Effector CD8-positive, alpha-beta T cell (primary cell): ENCODE results near the gene CTBP2.

Source experiments
- DNase-seq: peaks from one replicate; lab custom pipeline; 2025; lab: John Stamatoyannopoulos, UW
- total RNA-seq, 4 experiments: gene quantifications; one replicate each; lab custom pipeline; 2026; lab: John Stamatoyannopoulos, UW

The CTBP2 gene
- 1.7 to 42.5 (median 32.4) reads per million in 4 experiments for total RNA-seq

DNA sequence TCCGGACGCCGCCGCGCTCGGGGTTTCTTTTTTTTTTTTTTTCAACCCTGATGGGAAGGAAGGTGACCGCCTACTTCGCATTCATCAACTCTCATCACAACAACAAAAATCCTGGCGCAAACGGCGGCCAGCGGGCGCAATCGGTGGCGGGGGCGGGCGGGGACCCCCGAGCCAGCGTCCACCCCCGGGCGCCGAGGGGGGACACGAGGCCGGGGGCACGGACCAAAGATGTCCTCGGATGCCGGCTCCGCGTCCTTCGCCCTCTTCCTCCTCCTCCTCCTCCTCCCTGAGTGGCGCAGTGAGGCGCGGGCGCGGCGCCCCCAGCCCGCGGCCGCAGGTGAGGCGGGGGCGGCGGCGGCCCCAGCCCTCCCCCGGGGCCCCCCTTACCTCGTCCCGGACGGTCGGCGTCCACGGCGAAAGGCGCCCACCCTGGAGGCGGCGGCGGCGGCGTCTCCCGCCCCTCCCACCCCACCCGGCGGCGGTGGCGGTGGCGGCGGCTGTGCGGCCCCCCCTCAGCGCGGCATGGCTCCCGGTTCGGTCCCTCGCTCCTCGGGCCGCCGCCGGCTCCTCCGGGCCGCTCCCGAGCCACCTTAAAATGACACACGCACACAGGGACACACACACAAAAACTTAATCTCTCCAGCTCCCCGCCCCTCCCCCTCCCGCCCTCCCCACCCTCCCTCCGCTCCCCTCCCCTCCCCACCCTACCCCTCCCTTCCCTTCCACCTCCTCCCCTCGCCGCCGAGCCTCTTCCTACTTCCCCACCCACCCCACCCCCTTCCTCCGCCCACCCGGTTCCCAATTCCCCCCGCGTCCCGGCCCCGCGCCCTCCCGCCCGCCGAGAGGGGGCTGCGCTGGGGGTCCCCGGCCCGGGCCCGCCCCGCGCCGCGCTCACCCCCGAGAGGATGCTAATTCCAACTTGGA is at the start of gene CTBP2:
TSS of gene CTBP2 (minus strand) at position 632 of the 924 bp plus-strand sequence.
- DNase-seq, result no peak

GRCh38 chr10:125209591-125210355 is 49.4 kb upstream of the CTBP2 start:
- no peak for DNase-seq

GRCh38 chr10:125208854-125209565 is 48.6 kb upstream of the CTBP2 start:
- DNase-seq, result no peak

GRCh38 chr10:125206623-125207022 is 46.3 kb upstream of the CTBP2 start:
- DNase-seq, result no peak

DNA sequence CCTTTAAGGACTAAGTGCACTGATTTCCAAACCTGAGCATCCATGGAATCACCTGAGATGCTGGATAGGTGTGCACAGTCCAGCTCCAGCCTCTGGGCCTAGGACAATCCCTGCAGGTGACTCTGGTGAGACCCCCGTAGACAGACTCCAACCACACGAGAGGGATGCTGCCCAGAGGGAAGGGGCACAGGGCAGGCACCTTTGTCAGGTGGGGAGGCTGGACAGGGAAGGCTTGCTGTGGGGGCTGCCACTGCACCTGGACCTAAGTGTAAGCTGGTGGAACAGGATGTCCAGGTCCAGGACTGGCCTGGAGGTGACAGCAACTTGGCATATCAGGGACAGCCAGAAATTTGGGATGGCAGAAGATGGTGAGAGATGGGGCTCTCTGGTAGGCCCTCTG is 45.1 kb upstream of the CTBP2 start:
- no peak for DNase-seq

- DNase-seq, result no peak
These were observed 44.0 kb upstream of the CTBP2 start for GRCh38 chr10:125204400-125204799.

- DNase-seq, result no peak
These were observed 42.9 kb upstream of the CTBP2 start for GRCh38 chr10:125203186-125203800.

DNA sequence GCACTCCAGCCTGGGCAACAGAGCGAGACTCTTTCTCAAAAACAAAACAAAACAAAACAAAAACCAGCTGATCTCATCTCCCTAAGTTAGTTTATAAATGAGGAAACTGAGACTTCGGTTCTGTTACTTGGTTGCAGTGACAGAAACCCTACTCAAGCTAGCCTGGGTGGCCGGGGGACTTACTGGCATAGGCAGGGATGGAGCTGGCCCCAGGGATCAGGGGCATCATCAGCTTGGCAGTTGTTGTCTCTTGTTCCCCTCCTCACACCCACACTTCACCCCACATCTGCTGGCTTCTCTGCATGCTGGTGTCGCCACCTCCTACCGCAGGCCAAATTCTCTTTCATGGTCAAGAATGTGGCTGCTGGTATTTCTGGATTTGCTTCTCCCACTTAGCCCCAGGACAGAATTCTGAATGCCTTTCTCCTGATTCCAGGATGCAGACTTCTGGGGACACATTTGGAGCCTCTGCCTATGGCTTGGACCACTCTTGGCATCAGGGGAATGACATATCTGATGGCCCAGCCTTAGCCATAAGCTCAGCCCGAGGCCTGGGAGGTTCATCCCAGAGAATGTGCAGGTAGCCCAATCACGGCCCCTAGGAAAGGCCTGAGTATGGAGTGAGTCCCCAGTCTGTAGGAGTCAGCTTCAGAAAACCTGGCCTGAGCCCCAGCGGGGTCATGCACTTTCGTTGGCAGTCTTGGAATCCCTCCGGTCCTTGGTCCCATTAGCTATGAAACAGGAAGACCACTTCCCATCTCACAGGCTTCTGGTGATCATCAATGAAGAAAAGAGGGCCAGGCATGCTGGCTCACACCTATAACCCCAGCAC is 41.6 kb upstream of the CTBP2 start:
- DNase-seq, result no peak

DNA sequence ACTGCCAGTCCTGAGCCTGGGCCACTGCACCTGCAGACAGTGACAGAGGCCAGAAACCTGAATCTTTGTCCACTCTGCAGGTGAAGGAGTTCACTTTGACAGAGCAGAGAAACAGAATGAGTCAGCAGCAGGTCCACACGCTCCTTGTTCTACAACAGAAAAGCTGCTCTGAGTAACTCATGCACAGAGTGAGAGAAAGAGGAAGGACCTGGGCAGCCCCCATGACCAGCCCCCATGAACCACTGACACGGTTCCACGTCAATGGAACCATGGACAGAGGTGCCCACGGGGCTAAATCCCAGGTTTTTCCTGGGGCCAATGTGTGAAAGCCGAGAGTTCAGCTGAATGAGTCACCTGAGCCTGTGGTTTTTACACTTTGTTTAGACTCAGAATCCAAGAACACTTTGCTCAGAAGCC is 40.8 kb upstream of the CTBP2 start:
- no peak for DNase-seq

DNA sequence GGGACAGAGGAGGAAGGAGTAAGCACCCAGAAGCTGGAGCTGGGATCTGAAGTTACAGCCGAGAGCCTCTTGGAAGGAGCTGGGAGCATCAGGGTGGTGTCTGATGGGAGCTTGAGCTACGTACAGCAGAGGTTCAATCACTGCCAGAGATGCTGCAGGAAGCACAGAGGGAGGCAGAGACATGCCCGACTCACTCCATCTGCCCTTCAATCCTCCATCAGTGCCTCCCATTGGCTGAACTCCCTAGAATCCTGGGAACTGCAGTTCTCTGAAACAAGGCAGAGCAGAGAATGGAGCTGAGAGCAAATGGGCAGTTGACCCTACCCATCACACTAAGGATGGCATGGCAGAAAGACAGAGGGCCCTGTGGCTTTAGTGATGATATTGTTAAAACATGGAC is 40.0 kb upstream of the CTBP2 start:
- DNase-seq, result no peak

GRCh38 chr10:125199270-125199669 is 38.9 kb upstream of the CTBP2 start:
- DNase-seq, result no peak

- no peak for DNase-seq
These were observed 34.5 kb upstream of the CTBP2 start for GRCh38 chr10:125194814-125195213.

- DNase-seq, result no peak
These were observed 33.0 kb upstream of the CTBP2 start for GRCh38 chr10:125193306-125193877.

- no peak for DNase-seq
These were observed 32.3 kb upstream of the CTBP2 start for GRCh38 chr10:125192620-125193019.

DNA sequence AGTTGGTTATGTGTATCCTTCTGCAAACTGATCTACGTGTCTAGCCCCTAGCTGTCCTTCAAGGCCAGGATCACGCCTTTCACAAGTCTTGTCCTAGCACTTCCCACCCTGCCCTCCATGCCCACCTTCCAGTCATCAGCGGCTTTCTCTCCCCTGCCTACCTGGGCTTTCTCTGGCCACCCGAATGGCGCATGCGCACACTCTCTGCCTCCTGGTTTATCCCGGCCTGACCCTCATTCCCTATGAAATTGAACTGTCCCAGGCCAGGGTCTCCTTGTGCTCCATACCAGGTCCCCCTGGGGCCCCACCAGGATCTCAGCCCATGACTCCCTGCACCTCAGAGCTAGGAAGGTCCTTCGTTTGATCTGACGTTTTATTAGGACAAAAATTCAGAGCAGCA is 31.6 kb upstream of the CTBP2 start:
- DNase-seq, result no peak

GRCh38 chr10:125190946-125191345 is 30.6 kb upstream of the CTBP2 start:
- DNase-seq, result no peak

DNA sequence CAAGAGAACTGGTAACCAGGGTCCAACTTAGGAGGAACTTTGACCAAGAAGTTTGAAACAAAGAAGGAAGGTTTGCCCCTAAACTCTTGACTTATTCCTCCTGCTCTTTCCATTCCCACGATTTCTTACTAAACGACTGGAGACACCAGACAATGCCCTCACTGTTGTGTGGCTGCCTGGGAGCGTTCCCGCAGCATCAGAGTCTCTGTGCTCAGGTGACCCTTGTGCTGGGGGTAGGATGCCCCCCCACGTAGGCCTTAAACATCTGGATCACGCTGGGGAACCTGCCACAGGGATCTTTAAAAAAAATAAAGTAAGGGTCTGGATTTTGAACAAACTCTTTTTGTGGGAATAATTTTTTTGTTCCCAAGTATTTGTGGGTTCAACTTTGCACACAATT is 30.1 kb upstream of the CTBP2 start:
- no peak for DNase-seq

DNA sequence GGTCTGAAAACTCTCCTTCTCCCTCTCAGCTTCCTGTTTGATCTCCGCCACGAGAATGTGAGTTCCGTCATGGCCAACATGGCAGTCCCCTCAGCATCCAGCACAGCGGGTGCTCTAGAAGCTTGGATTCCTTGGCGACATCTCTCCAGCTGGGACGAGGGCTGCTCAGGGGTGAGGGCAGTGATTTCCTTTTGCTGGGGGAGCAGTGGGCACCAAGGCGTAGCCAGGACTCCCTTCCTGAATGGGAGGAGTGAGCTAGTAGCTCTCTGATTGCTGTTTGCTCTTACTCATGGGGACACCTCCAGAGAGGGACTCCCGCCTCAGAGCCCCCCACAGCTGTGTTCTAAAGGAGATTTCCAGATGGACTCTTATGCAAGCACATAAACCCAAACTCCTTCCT is 28.8 kb upstream of the CTBP2 start:
- no peak for DNase-seq

- DNase-seq, result no peak
These were observed 27.2 kb upstream of the CTBP2 start for GRCh38 chr10:125187238-125188194.
